Activated CD4-positive, alpha-beta T cell treated with anti-CD3 and anti-CD28 coated beads, Interleukin-2, amount 10 ng/mL, durations not matched to agents 7 days and 5 days (primary cell): ENCODE results near the gene DLX6. TPM values are rescaled to one million over a fixed set of nuclear protein-coding genes. Genes with fewer than 3 reads are reported as not detected.

Source experiments
- CTCF ChIA-PET: fragments of 350-600 bp; sonication (Branson Sonifier 250); formaldehyde crosslinking; loops from one replicate; lab custom pipeline; 2021; ENCODE audit warnings: antibody characterized with exemption; lab: Charles Lee
- POLR2A ChIA-PET: fragments of 350-600 bp; sonication (Branson Sonifier 250); formaldehyde crosslinking; loops from one replicate; lab custom pipeline; 2021; ENCODE audit warnings: antibody characterized with exemption; lab: Charles Lee
- DNase-seq: peaks from one replicate; pipeline ENCODE4 v3.0.0-alpha.2; 2020
- H3K27ac Mint-ChIP-seq: one replicate; pipeline ENCODE4 v1.8.0; 2021; ENCODE audit warnings: mild to moderate bottlenecking, moderate library complexity, mixed read lengths
- H3K27me3 Mint-ChIP-seq: one replicate; pipeline ENCODE4 v1.8.0; 2021; ENCODE audit warnings: mixed read lengths
- H3K36me3 Mint-ChIP-seq: one replicate; pipeline ENCODE4 v1.8.0; 2021; ENCODE audit warnings: low read depth, mixed read lengths
- H3K4me1 Mint-ChIP-seq: one replicate; pipeline ENCODE4 v1.8.0; 2021; ENCODE audit warnings: mixed read lengths
- H3K4me3 Mint-ChIP-seq: one replicate; pipeline ENCODE4 v1.8.0; 2021; ENCODE audit warnings: mild to moderate bottlenecking, moderate library complexity, mixed read lengths
- H3K9me3 Mint-ChIP-seq: one replicate; pipeline ENCODE4 v1.8.0; 2021; ENCODE audit warnings: mixed read lengths
- total RNA-seq, 2 experiments: library from RNA; stranded (reverse); gene quantifications; one replicate each; pipeline ENCODE4 v1.2.3, GENCODE V29; 2021

Gene DLX6
- total RNA-seq, 2 experiments from 2014 or later: not detected

DNA sequence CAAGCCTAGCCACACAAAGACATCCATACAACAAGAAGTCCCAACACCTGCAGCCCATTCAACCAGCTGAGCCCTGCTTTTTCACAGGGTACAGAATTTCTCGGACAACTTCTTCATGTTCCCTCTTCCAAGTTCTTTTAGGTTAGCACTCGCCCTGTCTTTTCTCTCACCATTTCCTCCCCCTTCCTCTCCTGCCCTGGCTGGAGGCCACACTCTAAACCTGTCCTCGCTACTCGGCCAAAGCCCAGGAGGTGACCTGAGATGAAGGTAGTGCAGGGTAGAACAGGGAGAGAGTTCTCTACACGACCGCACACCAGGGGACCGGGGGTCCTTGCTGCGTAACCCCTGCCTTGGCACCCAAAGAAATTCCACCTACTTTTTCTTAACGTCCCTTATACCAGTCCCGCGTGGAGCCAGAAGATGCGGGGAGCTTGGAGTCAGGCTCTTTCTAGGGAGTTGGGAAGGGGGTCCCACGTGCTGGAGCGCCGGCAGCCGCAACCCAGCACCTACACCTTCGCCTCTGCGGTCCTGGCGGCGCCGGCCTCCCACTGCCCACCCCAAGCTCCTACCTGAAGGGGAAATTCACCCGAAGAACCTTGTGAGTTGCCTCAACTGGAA lies 16.0 kb upstream of the DLX6 start:
- Mint-ChIP-seq H3K4me1 (no peaks in the 10 kb centered on the region), H3K36me3 (no peaks in the 10 kb centered on the region), H3K4me3 (no peak overlapping the region), H3K27me3 (peaks cover 83% of the 10 kb centered on the region), H3K27ac (no peak overlapping the region), H3K9me3 (peaks cover 4% of the 10 kb centered on the region)
- CTCF ChIA-PET: interaction anchor here (1.1 to 1.3 kb wide), 2 partner anchors 17 to 31 kb away, joined by 3 read pairs; no protein-coding TSS in a partner anchor
- no peak for DNase-seq
- POLR2A ChIA-PET: no interaction called here

DNA sequence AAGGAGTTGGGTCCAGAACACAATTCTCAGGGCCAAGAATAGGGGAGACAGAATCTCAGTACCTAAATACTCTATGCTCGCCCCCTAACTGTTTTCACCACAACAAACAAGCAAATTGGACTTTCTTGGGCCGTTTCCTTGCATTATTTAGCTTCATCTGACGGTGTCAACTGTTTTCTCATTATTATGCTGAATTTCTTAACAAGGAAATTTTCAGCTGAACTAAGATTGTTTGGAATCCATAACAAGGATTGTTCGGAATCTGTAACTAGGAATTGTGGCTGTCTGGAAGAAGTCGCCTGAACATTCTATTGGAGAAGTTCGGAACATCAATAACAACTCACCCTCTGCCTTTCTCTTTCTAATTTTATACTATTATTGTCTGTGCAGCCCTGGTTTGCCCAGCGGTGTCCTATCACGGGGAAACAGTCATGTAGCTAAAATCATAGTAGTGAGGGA lies 15.5 kb upstream of the DLX6 start:
- ChIA-PET CTCF (interaction anchor here (1.3 kb wide), 1 partner anchor 17 kb away, joined by 3 read pairs; no protein-coding TSS in a partner anchor), POLR2A (no interaction called here)
- Mint-ChIP-seq H3K4me1 (no peaks in the 10 kb centered on the region), H3K36me3 (no peaks in the 10 kb centered on the region), H3K27me3 (peaks cover 84% of the 10 kb centered on the region), H3K4me3 (no peak overlapping the region), H3K9me3 (peaks cover 4% of the 10 kb centered on the region), H3K27ac (no peak overlapping the region)
- no peak for DNase-seq

DNA sequence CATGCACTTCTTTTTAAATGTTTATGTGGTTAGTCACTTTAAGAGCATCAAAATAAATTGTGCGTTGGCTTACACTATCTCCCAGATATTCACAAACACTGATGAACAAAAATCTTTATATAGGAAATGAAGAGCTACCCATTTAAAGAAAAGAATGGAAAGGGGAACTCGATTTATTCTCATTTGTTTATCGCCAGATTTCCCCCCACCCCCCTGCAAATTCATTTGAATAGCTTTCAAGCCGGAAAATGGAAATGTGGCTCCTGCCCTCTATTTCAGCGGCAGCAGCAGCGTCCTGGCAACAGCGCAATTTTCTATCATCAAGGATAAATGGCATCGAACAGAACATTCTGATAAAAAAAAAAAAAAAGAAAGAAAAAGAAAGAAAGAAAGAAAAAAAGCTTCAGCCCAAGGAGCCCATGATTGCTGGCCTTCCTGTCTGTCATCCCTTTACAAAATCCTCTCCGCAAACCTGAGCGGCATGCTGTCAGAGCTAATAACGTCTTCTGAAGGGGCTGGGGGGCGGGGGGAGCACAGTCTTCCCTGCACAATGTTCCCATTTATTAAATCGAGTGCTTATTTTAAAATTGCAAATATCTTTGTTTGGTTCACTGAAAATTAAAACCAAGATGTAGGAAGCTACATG lies 13.7 kb upstream of the DLX6 start:
- Mint-ChIP-seq H3K27ac (no peak overlapping the region), H3K4me3 (no peak overlapping the region), H3K36me3 (no peaks in the 10 kb centered on the region), H3K9me3 (peaks cover 4% of the 10 kb centered on the region), H3K27me3 (peaks cover 90% of the 10 kb centered on the region), H3K4me1 (no peaks in the 10 kb centered on the region)
- ChIA-PET POLR2A (no interaction called here), CTCF (interaction anchor here (0.7 to 2.1 kb wide), 4 partner anchors 35 to 986 kb away, joined by 3 to 9 read pairs (median 4); no protein-coding TSS in a partner anchor)
- DNase-seq: no peak

DNA sequence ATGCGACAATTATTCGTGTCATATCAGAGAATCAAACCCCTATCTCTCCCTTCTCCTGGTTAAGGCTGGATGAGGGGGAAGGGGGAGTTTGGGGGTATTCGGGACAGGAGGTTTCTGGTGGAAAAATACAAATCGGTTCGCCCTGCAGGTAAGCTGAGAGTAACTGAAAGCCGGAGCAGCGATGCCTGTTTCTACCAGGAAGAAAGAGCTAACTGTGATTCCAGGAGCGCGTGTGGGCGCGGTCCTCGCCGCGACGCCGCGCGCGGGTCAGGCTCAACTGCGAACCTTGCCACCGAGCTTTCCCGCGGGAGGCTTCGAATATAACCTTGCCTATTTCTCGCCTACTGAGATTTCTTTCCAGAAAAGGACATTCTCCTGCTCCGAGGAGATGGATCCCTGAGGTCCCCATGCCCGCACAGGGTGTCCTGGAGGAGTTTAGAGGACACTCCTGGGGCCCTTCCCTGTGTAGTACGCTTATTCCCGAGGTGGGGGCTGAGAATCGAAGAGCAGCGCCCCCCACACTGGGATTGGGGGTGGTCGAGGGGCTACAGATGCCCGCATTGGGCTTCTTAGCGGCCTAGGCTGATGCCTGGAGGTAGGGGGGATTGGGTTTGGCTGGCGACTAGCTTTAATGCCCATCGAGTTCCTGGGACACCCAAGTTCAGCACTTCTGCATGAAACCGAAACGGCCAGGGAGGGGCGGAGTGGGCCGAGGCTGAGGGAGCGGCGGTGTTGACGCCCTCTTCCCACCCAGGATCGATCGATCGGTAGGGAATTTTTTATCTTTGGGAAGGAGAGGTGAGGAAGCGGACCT lies 13.0 kb upstream of the DLX6 start:
- H3K4me3 Mint-ChIP-seq: no peak overlapping the region
- peaks cover 91% of the 10 kb centered on the region for H3K27me3 Mint-ChIP-seq
- DNase-seq: no peak
- CTCF ChIA-PET: interaction anchor here (0.7 to 2.1 kb wide), 3 partner anchors 35 to 986 kb away, joined by 3 to 9 read pairs (median 4); no protein-coding TSS in a partner anchor
- no peaks in the 10 kb centered on the region for H3K4me1 Mint-ChIP-seq
- H3K36me3 Mint-ChIP-seq: no peaks in the 10 kb centered on the region
- no peak overlapping the region for H3K27ac Mint-ChIP-seq
- peaks cover 4% of the 10 kb centered on the region for H3K9me3 Mint-ChIP-seq
- POLR2A ChIA-PET: no interaction called here

DNA sequence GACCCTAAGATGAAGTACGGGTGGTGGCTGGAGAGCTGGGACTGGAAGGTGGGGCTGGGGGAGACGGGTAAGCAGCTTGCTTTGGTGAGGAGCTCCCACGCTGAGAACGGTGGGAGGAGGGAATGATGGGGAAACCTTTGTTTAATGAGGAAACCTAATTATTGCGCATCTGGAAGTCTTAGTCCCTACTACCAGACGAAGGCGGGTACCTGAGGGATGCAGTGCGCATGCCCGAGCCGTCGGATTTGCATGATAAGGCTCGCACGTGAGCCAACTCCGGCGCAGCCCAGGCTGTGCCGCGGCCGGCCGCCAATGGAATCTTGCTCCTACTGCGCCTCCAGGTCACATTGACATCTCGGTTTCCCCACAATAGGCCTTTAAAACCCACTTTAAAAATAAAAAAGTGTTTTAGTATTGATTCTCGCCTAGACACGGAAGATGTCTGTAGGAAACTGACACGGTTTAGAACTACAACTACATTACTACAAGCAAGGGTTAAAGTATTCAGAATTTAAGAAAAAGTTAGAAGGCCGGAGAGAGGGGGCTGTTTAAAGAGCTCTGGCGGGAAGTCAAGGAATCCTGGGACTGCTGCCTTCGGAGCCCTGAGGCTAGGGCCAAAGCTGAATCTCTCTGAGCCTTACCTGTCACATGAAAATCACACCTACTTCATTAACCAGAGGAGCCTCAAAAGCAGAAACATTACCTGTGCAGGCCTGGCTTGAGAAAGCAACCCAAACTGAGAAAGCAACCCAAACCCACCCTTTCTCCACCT lies 12.1 kb upstream of the DLX6 start:
- Mint-ChIP-seq H3K4me1 (no peaks in the 10 kb centered on the region), H3K27ac (no peak overlapping the region), H3K36me3 (no peaks in the 10 kb centered on the region), H3K4me3 (no peak overlapping the region), H3K9me3 (peaks cover 4% of the 10 kb centered on the region), H3K27me3 (peaks cover 92% of the 10 kb centered on the region)
- CTCF ChIA-PET: interaction anchor here (2.1 kb wide), 1 partner anchor 34 kb away, joined by 9 read pairs; no protein-coding TSS in a partner anchor
- POLR2A ChIA-PET: no interaction called here
- no peak for DNase-seq

DNA sequence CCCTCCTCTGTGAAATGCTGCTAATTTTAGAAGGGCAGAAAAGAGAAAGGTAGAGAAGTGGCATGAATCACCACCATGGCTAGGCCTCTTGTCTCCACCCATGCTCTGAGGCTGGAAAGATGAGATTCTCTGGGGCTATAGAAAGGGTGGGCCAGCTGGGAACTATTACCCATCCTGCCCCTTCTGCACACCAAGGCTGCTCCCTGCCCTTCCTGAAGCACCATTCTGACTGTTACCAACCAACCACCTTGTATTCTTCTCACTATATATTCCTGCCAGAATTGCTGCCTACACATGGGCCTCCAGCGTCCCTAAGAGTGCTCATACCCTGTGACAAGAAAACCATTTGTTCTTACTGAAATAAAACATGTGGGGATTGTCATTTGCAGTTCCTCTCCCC lies 11.4 kb upstream of the DLX6 start:
- H3K4me3 Mint-ChIP-seq: no peak overlapping the region
- peaks cover 4% of the 10 kb centered on the region for H3K9me3 Mint-ChIP-seq
- no peak overlapping the region for H3K27ac Mint-ChIP-seq
- no peaks in the 10 kb centered on the region for H3K4me1 Mint-ChIP-seq
- CTCF ChIA-PET: no interaction called here
- H3K36me3 Mint-ChIP-seq: no peaks in the 10 kb centered on the region
- DNase-seq: no peak
- POLR2A ChIA-PET: no interaction called here
- peaks cover 93% of the 10 kb centered on the region for H3K27me3 Mint-ChIP-seq

DNA sequence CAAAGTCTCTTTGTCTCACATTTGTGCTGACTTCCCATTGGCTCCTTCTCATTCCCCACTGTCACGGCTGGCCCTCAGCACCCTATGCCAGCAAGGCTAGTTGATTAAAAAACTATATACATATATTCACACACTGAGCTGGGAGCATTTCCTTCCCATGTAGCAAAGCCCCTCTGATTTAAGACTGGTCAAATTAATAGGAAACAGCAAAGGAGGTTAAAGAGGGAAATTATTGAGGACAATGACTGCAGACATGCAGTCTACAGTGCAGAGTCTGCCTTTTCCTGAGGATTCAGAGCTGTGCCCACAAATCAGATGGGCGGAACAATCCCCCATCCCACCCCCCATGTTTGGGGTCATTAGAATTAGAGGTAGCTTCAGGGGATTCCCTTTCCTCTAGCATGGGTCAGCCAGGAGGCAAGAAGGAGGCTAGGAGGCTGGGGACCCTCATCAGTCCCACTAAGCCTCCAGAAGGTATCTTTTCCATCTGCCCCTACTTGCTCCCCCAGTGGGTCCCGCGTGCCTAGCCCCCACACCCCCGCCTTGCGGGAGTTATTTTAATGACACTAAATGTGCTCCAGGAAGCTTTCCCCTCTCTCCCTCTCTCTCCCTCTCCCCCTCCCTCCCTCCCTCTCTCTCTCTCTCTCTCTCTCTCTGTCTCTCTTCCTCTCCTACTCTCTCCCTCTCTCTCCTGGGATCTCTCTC lies 9.8 kb upstream of the DLX6 start:
- Mint-ChIP-seq H3K4me3 (no peak overlapping the region), H3K4me1 (no peaks in the 10 kb centered on the region)
- CTCF ChIA-PET: interaction anchor here (1.0 kb wide), 1 partner anchor 10 kb away, joined by 3 read pairs; no protein-coding TSS in a partner anchor

DNA sequence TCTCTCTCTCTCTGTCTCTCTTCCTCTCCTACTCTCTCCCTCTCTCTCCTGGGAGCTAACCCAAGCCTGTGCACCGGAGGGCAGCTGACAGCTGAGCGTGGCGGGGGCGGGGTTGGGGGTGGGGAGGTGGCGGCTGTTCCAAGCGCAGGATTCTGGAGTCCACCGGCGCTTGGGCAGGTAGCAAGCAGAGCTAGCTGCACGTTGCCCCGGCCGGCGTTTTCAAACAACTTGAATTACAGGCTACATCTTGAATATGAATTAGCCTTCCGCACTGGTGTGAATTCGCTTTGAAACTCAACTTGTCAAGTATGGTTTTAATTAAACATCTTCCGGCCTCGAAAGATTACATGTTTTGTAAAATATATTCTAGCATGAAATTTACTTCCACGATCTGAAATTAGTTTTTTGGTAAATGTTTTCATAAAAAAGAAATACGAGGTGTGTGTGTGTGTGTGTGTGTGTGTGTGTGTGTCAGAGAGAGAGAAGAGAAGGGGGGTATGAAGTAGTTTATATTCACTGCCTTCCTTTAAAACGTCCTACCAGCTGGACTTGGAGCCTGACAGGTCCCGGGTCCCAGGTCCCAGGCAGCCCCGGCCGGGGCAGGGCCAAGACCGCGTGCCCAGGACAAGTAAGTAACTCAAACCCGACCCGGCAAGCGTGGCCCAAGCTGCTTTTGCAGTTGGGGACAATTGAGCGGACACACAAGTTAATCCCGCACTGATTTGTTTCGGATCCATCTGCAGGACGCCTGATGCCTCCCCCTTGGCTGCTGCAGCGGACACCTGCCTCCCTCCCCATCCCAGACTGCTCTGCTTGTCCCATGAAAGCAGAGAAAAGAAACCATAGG lies 9.0 kb upstream of the DLX6 start:
- no peak for DNase-seq
- H3K27me3 Mint-ChIP-seq: peaks cover 99% of the 10 kb centered on the region
- no peak overlapping the region for H3K4me3 Mint-ChIP-seq
- ChIA-PET CTCF (interaction anchor here (1.0 kb wide), 1 partner anchor 10 kb away, joined by 3 read pairs; no protein-coding TSS in a partner anchor), POLR2A (no interaction called here)
- H3K36me3 Mint-ChIP-seq: no peaks in the 10 kb centered on the region
- no peak overlapping the region for H3K27ac Mint-ChIP-seq
- H3K4me1 Mint-ChIP-seq: no peaks in the 10 kb centered on the region
- H3K9me3 Mint-ChIP-seq: peaks cover 4% of the 10 kb centered on the region

More for the DNA sequence above, 9.8 kb upstream of the DLX6 start:
- no peaks in the 10 kb centered on the region for H3K36me3 Mint-ChIP-seq
- POLR2A ChIA-PET: no interaction called here
- no peak for DNase-seq
- peaks cover 95% of the 10 kb centered on the region for H3K27me3 Mint-ChIP-seq
- H3K9me3 Mint-ChIP-seq: peaks cover 4% of the 10 kb centered on the region
- no peak overlapping the region for H3K27ac Mint-ChIP-seq

DNA sequence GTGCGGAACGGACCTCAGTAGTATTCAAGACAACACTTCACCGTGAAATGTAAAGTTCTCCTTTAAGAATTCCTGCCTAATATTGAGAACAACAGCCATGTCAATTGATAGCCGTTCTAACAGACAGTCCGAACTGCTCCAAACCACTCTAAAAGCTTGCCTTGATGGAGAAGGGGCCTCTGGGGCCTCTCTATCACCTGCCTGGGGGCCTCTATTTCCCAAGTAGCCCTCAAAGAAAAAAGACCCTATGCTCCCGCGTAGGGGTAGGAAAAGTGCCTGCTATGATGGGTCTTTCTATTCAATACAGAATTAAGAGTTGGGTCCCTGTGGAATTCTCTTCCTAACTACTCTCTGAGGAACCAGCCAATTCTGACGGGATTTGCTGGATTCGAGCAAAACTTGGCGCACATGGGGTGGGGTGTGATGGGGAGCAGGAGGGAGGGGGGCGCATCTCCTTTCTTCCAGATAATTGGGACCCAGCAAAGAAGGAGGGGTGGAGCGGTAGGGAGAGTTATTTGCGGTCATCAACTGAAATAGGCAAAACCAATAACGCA lies 8.3 kb upstream of the DLX6 start:
- no peak for DNase-seq
- H3K4me1 Mint-ChIP-seq: no peaks in the 10 kb centered on the region
- no peaks in the 10 kb centered on the region for H3K36me3 Mint-ChIP-seq
- peaks cover 4% of the 10 kb centered on the region for H3K9me3 Mint-ChIP-seq
- CTCF ChIA-PET: no interaction called here
- peaks cover 97% of the 10 kb centered on the region for H3K27me3 Mint-ChIP-seq
- peak overlapping the region; percentile 31 for H3K27ac Mint-ChIP-seq
- H3K4me3 Mint-ChIP-seq: no peak overlapping the region
- POLR2A ChIA-PET: no interaction called here

DNA sequence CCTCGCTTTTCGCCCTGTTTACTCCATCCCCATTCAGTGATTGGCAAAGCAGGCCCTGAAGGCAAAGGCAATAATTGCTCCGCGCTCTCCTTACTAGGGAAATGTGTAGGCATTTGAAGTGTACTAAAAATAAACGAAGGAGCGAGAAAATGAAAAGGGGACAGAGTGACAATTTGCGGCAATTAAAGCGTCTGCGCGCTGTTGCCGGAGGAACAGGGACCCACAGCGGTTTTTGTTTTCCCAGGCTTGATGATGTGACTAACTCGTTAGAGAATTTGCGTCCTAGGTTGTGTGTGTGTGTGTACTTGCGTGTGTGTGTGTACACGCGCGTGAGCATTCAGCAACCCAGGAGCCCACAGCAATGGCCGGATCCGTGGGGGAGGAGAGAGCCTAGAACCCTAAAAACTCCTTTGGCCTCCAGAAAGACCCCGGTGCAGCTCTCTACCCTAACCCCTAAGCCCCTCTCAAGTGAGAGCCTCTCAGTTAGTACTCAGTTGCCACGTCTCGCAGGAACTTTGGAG lies 7.8 kb upstream of the DLX6 start:
- H3K9me3 Mint-ChIP-seq: peaks cover 4% of the 10 kb centered on the region
- POLR2A ChIA-PET: no interaction called here

DNA sequence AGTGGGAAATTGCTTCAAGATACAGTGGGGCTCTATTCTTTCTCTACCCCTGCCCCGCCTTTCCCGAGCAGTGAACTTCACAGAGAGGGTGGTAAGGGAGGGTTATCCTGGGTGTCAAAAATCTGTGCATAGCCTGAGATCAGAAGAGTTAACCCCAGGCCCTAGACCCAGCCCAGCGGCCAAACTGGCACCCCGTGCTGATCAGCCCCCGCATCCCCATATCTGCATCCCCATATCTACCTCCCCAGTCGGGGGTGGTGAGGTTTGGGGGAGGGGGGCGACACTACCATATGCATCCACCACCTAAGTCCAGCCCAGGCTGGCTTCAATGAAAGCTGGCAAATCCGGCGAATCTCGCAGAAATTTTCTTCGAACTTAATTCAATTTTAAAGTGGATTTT lies 7.0 kb upstream of the DLX6 start:
- ChIA-PET POLR2A (no interaction called here), CTCF (no interaction called here)
- H3K27me3 Mint-ChIP-seq: peaks cover 97% of the 10 kb centered on the region
- H3K36me3 Mint-ChIP-seq: no peaks in the 10 kb centered on the region
- no peaks in the 10 kb centered on the region for H3K9me3 Mint-ChIP-seq
- no peak for DNase-seq
- no peaks in the 10 kb centered on the region for H3K4me1 Mint-ChIP-seq
- H3K4me3 Mint-ChIP-seq: no peak overlapping the region
- H3K27ac Mint-ChIP-seq: no peak overlapping the region

More for the DNA sequence above, 7.8 kb upstream of the DLX6 start:
- no peak for DNase-seq
- Mint-ChIP-seq H3K27me3 (peaks cover 97% of the 10 kb centered on the region), H3K4me3 (no peak overlapping the region), H3K4me1 (no peaks in the 10 kb centered on the region), H3K27ac (no peak overlapping the region), H3K36me3 (no peaks in the 10 kb centered on the region)
- CTCF ChIA-PET: no interaction called here
